HK-2 (cell line): ENCODE data around the gene NELFA.
"Not testable (repeated sequence)": the region's sequence is repeated elsewhere in the genome, so short reads cannot be mapped to it uniquely, and the experiment has no call there.

Source experiments
- DNase-seq: peaks from one replicate; pipeline ENCODE4 v3.0.0-alpha.2; 2018; ENCODE audit not compliant: unreplicated experiment

NELFA gene

DNA sequence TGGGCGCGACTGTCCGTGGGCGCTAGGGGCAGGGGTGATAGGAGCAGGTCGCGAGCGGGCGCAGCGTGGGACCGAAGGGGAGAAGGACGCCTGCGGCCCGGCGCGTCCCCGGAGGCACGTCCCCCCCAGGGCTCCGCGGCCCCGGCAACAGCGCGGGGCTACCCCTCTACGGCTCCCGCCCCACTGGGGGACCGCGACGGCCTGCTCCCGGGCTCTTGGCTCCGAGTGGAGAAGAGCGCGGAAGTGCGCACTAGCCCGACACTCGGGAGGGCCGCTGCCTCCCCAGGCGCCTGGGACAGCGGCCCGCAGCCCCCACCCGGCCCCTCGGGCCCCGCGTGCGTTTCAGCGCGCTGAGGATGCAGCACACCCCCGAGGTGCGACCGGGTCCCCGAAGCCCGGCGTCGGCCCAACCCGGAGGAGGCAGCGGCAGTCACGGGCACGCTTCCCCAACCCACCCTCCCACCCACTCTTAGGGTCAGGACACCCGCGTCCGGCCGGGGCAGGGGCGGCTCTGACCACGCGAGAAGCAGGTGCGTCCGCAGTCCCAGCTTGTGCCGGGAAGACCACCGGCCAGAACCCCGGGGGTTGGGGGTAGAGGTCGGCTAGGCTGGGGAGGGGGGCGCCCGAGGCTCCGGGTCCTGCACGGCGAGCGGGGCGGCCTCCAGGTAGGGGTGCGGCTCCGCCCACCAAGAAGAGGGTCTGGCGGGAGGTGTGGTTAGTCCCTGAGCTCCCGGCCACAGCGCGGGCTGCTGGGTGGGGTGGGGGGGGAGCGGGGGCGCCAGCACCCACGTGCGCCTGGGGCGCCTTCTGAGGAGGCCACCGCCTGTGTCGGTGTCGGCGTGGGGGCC lies 31.8 kb upstream of the NELFA start:
- no peak for DNase-seq

DNA sequence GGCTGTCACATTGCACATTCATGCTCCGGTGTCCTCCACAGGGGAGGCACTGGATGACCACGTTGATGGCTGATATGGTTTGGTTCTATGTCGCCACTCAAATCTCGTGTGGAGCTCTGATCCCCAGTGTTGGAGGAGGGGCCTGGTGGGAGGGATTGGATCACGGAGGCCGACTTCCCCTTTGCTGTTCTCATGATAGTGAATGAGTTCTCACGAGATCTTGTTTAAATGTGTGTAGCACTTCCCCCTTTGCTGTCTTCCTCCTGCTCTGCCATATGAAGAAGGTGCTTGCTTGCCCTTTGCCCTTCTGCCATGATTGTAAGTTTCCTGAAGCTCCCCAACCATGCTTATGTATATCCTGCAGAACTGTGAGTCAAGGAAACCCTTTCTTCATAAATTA lies 28.1 kb upstream of the NELFA start:
- no peak for DNase-seq

DNA sequence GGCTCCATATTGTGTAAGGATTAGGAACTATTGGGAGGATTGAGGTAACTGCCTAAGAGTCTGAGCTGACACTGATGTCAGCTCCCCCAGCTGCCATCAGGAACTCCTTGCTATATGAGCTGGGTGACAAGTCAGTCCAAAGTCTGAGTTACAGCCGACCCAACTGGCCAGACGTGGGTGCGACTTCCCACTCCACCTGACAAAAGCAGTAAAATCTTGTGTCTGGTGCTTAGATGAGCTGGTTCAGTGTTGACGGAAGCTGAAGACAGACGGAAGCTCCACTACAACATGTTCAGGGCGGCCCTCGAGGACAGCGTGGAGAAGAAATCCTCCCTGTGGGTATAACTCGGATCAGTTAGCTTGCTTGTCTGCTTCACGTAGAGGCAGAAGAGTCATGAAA lies 27.6 kb upstream of the NELFA start:
- no peak for DNase-seq

DNA sequence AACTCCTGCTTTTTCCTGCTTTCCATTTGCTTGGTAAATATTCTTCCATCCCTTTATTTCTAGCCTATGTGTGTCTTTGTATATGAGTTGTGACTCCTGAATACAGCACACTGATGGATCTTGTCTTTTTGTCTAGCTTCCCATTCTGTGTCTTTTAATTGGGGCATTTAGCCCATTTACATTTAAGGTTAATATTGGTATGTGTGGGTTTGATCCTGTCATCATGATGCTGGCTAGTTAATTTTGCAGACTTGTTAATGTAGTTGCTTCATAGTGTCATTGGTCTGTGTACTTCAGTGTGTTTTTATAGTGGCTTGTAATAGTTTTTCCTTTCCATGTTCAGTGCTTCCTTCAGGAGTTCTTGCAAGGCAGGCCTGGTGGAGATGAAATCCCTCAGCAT lies 22.4 kb upstream of the NELFA start:
- DNase-seq, result not testable (repeated sequence)

DNA sequence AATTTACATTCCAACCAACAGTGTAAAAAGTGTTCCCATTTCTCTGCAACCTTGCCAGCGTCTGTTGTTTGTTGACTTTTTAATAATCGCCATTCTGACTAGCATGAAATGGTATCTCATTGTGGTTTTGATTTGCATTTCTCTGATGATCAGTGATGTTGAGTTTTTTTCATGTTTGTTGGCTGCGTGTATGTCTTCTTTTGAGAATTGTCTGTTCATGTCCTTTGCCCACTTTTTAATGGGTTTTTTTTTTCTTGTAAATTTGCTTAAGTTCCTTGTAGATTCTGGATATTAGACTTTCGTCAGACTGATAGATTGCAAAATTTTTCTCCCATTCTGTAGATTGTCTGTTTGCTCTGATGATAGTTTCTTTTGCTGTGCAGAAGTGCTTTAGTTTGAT lies 18.3 kb upstream of the NELFA start:
- DNase-seq, result not testable (repeated sequence)

- no peak for DNase-seq
Measured at GRCh38 chr4:2025817-2026216, 17.0 kb upstream of the NELFA start.

DNA sequence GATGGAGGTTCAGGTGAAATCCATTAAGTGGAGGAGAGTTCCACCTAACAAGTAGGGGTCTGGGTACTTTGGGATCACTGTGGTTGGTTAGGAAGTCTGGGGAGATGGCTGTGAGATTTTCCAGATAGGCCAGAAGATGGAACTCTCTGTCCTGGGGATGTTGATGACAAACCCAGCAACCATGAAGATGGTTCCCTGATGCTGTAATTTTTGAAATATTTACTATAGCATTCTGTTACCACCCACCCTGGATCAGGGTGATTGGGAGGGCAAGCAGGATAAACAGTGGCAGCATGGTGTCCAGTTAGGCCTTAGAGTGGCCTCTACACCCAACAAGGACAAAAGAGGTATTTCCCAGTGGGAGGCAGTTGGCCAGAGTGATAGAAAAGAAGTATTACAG lies 15.9 kb upstream of the NELFA start:
- DNase-seq, result no peak

GRCh38 chr4:2021358-2022018 lies 12.7 kb upstream of the NELFA start:
- not testable (repeated sequence) for DNase-seq

- no peak for DNase-seq
Measured at GRCh38 chr4:2015008-2015407, 6.2 kb upstream of the NELFA start.

GRCh38 chr4:2011583-2011982 lies 2.8 kb upstream of the NELFA start:
- DNase-seq, result no peak

DNA sequence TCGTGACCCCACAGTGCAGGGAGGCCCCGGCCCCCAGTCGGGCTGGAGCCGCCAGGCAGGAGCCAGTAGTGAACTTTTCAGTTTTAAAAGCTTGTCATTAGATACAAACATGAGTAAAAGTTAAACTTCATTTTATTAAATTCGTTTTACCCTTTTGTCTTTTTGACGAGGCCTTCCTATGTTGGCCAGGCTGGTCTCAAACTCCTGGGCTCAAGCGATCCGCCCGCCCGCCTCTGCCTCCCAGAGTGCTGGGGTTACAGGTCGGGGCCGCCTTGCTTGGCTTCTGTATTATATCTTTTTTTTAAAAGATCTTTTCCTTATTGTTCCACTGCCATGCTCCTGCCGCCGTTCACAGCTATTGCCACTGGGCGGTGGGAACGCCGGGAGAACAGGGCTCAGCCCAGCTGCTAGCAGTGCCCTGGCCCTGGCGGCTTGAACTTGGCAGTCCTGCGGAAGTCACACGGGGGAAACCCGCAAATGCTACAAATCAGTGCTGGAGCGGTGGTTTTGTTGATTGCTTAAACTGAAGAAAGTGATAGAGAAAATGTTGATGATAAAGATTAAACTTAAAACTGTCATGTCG lies 968 bp upstream of the NELFA start:
- peak; percentile 85 for DNase-seq

GRCh38 chr4:2008671-2008920 lies 178 bp downstream of the NELFA start:
- no peak for DNase-seq

DNA sequence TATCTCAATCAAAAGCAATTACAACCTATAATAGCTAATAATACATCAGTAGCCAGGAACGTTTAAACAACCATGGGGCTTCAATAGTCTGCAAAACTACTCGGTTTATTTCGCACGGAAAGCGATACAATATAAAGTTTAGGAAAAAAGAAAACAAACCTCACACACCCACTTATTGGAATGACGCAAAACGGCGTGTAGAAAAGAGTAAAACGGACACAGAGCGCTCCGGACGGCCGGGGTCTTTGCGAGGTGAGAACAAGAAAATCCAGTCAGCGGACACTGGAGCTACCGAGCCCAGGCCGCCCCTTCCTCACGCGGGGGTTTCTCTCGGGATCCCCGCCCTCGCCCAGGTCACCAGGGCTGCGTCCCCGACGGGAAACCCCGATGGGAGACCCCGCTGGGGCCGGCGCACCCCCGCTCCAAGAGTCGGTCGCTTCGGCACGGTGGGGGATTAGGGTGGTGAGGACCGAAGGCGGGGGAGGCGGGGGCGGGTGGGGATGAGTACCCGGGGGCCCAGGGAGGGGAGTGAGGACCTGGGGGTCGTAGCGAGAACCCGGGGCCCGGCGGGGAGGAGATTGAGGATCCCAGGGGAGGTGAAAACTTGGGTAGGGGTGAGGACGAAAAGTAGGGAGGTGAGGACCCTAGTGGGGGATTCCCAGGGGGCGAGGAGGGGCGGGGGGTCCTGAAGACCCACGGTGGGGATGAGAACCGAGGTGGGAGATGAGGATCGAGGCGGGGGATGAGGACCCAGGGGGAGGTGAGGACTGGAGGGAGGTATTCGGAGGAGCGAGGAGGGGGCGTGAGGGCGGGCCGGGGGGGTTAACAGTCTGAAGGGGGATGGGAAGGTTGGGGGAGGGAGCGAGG lies 737 bp downstream of the NELFA start:
- no peak for DNase-seq

DNA sequence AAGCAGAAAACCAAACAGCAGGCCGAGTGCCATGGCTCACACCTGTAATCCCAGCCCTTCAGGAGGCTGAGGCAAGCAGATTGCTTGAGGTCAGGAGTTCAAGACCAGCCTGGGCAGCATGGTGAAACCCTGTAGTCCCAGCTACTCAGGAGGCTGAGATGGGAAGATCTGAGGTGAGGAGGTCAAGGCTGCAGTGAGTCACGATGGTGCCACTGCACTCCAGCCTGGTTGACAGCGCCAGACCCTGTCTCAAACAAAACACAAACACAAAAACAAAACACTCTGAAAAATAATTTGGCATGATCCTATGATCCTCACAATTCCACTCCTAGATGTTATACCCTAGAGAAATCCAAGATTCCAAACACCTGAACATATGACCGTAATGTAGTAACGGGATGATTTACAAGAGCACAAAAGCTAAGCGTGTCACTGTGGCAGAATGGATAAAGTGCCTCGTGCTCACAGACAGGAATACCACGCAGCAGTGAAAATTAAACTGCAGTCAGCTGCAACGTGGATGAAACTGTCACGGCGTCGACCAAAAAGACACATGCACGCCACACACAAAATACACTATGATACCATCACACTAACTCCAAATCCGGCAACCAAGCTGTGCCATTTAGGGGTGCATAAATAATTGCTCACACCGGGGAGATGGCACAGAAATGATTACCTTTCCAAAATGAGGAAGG lies 1.7 kb downstream of the NELFA start:
- no peak for DNase-seq

- no peak for DNase-seq
Measured at GRCh38 chr4:2006367-2006766, 2.4 kb downstream of the NELFA start.

- DNase-seq, result not testable (repeated sequence)
Measured at GRCh38 chr4:2003361-2003760, 5.4 kb downstream of the NELFA start.

DNA sequence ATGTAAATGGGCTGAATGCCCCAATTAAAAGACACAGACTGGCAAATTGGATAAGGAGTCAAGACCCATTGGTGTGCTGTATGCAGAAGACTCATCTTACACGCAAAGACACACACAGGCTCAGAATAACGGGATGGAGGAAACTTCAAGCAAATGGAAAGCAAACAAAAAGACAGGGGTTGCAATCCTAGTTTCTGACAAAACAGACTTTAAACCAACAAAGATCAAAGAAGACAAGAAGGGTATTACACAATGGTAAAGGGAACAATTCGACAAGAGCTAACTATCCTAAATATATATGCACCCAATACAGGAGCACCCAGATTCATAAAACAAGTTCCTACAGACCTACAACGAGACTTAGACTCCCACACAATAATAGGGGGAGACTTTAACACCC lies 9.5 kb downstream of the NELFA start:
- not testable (repeated sequence) for DNase-seq

DNA sequence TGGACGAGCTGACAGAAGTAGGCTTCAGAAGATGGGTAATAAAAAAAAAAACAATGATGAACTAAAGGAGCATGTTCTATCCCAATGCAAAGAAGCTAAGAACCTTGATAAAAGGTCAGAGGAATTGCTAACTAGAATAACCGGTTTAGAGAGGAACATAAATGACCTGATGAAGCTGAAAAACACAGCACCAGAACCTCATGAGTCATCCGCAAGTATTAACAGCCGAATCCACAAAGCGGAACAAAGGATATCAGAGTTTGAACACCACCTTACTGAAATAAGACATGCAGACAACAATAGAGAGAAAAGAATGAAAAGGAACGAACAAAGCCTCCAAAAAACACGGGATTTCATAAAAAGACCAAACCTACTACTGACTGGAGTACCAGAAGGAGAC lies 10.5 kb downstream of the NELFA start:
- no peak for DNase-seq

GRCh38 chr4:1997712-1998111 lies 11.1 kb downstream of the NELFA start:
- DNase-seq, result no peak

DNA sequence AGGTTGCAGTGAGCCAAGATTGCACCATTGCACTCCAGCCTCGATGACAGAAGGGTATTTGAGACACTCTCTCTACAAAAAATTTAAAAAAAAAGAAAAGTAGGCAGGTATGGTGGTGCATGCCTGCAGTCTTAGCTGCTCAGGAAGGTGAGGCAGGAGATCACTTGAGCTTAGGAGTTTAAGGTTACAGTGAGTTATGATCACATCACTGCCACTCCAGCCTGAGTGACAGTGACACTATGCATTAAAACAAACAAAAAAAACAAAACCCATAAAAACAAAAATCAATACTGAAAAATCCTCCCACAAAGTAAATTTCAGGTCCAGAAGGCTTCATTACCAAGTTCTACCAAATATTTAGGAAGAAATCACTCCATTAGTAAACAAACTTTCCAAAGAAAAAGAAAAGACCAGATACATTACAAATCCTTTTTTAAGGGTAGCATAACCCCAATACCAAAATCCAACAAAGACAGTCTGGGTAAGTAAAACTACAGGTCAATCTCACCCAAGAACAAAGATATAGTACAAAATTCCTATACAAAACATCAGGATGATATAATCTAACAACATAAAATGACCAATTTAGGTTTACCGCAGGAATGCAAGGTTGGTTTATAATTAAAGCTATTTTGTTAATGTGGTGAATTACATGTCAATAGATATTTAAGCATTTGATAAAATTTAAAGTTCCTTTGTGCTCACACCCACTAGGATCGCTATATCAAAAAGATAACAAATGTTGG lies 11.7 kb downstream of the NELFA start:
- no peak for DNase-seq

DNA sequence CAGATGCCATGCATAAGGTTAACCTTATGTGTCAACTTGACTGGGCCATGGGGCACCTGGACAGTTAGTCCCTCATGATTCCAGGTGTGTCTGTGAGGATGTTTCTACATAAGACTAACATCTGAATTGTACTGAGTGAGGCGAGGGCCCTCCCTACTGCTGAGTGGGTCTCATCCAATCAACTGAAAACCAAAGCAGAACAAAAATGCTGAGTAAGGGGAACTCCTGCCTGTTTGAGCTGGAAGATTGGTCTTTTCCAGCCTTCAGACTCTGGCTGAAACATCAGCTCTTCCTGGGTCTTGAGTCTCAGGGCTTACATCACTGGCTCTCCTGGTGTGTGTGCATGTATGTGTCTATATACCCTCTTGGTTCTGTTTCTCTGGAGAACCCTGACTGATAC lies 13.8 kb downstream of the NELFA start:
- no peak for DNase-seq
